GM13977 (cell line): Measurements from ENCODE around the gene CDK6.
"Not testable (repeated sequence)": the region's sequence is repeated elsewhere in the genome, so short reads cannot be mapped to it uniquely, and the experiment has no call there.

Experiments
- DNase-seq: peaks from one replicate; pipeline ENCODE4 v3.0.0; 2012; ENCODE audit warnings: low spot score
- in situ Hi-C: fragments of 300-500 bp; cut with MboI; formaldehyde crosslinking; loops from one replicate; pipeline ENCODE4 v1.12.0; 2022; ENCODE audit warnings: low sequenced_read_pairs, low pct_unique_long_range_greater_than_20kb, mixed read lengths, inconsistent platforms; ENCODE audit not compliant: unreplicated experiment
- TF ChIP-seq, protein P1 (sequence below): IDR thresholded peaks from 2 replicates; pipeline ENCODE4 v1.5.1; 2012; ENCODE audit warnings: mild to moderate bottlenecking, control low read depth; ENCODE audit not compliant: insufficient read depth; ENCODE audit errors: extremely low read depth, missing control alignments

Gene CDK6

GRCh38 chr7:92611735-92612134 lies 224.6 kb downstream of the CDK6 start:
- DNase-seq, result no peak
- in situ Hi-C loops, result no loop called here
- TF ChIP-seq, protein P1, sequence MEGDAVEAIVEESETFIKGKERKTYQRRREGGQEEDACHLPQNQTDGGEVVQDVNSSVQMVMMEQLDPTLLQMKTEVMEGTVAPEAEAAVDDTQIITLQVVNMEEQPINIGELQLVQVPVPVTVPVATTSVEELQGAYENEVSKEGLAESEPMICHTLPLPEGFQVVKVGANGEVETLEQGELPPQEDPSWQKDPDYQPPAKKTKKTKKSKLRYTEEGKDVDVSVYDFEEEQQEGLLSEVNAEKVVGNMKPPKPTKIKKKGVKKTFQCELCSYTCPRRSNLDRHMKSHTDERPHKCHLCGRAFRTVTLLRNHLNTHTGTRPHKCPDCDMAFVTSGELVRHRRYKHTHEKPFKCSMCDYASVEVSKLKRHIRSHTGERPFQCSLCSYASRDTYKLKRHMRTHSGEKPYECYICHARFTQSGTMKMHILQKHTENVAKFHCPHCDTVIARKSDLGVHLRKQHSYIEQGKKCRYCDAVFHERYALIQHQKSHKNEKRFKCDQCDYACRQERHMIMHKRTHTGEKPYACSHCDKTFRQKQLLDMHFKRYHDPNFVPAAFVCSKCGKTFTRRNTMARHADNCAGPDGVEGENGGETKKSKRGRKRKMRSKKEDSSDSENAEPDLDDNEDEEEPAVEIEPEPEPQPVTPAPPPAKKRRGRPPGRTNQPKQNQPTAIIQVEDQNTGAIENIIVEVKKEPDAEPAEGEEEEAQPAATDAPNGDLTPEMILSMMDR, result no peak

DNA sequence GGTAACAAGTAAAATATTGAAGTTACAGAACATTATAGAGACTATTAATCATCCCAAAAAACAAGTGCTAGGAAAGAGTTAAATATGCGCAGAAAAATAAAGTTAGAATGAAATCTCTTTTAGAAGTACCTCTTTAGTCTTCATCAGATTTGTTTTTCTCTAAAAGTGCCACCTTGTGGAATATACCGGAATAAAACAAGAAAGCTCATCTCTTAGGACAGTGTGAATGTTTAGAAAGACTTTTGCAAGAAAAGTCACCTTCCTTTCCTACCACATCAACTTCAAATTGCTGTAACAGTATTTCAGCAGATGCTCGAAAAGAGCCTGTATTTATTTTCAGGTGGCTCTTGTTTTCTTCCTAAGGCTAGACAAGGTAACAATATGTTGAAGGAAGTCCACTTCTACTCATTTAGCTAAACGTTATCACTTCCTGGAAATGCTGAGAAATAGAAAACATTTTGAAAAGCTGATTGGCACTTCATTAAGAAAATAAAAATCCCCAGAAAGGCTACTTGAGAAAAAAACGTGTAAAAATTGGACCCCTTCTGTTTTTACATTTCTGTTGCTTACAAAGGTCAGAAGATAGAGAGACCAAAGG lies 226.4 kb downstream of the CDK6 start:
- TF ChIP-seq, protein P1, result peak; percentile 35
- DNase-seq, result no peak
- in situ Hi-C loops, result no loop called here

DNA sequence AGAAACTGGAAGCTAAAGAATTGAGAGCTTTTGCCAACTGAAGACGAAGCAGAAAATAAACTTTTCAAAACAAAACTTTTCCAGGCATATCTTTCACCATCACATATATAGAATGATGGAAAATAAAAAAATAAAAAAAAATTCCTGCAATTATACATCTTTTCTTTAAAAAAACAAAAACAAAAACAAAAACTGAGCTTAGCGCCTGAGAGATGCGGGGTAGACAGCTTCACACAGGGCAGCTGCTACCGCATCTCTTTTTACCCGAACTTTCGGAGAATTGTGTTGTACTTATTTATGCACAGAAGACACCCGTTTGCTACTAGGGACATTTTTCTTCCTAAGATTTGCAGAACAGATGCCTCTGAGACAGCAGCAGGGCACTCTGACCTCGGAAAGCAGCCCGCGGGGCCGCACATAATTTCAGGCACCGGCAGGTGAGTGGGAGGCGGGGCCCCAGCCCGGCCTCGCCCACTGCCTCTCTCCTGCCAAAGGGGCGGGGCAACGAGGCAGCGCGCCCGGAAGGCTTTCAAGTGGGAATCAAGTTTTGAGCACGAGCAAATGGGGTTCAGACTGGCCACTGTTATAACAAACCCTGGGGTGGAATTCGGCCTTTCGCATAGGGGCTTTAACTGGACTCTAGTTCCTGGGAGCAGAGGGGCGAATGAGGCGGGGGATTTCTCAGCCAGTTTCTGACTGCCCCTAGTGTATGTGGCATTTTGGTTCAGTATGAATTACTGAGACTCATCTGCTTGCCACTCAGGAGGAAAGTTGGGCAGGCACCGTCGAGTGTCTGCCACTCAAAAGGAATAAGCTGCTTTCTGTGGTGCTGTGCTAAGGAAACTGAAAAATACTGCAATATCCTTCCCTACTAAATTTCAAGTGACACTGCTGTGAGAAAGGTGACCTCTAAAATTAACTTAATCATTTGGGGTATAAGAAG lies 227.7 kb downstream of the CDK6 start:
- DNase-seq, result no peak
- TF ChIP-seq, protein P1, result no peak
- in situ Hi-C loops, result no loop called here

- TF ChIP-seq, protein P1, result no peak
- in situ Hi-C loops, result no loop called here
- no peak for DNase-seq
Measured at GRCh38 chr7:92606985-92607384, 229.4 kb downstream of the CDK6 start.

DNA sequence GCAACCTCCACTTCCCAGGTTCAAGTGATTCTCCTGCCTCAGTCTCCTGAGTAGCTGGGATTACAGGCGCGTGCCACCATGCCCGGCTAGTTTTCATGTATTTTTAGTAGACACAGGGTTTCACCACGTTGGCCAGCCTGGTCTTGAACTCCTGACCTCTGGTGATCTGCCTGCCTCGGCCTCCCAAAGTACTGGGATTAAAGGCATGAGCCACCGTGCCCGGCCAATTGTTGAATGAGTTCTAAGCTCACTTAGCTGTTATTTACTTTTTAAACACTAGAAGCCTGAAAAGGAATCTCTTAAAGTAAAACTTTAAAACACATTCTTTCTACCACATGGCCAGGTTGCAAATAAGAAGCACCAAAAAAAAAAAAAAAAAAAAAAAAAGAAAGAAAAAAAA lies 231.9 kb downstream of the CDK6 start:
- in situ Hi-C loops, result not testable (repeated sequence)

DNA sequence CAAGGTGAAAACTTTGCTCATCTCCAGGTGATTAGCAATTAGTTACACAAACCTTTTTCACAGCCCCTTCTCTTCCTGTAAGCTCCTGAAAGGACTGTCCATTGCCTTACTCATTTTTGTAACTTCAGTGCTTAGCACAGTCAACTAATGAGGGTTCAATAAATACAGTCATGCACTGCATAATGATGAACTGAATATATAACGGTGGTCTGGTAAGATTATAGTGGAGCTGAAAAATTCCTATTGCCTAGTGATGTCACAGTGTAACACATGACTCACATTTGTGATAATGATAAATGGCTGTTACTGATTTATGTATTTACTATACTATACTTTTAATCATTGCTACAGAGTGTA lies 233.3 kb downstream of the CDK6 start:
- no peak for DNase-seq
- TF ChIP-seq, protein P1, result no peak
- in situ Hi-C loops, result no loop called here

More for the DNA sequence above, 231.9 kb downstream of the CDK6 start:
- not testable (repeated sequence) for DNase-seq

- in situ Hi-C loops, result no loop called here
- DNase-seq, result no peak
- TF ChIP-seq, protein P1, result no peak
Measured at GRCh38 chr7:92602352-92603088, 233.9 kb downstream of the CDK6 start.
